Liver (tissue), 3 donors: Measurements from ENCODE around the gene MAP3K4.
"Not testable (repeated sequence)": the region's sequence is repeated elsewhere in the genome, so short reads cannot be mapped to it uniquely, and the experiment has no call there.

ENCODE experiments used
- ATF3 ChIP-seq: IDR thresholded peaks from 2 replicates; pipeline ENCODE4 v1.6.1; 2016; ENCODE audit warnings: antibody characterized with exemption
- CTCF ChIP-seq: fragments of 150-350 bp; IDR thresholded peaks from 2 replicates; pipeline ENCODE4 v1.5.1; 2017; ENCODE audit warnings: improper control_type of control experiment, low read depth, low read length; ENCODE audit not compliant: missing input control
- EGR1 ChIP-seq, 2 donors: IDR thresholded peaks; 2 replicates each; pipeline ENCODE4 v1.6.1; 2016 to 2018; ENCODE audit warnings: antibody characterized with exemption in 2 of 2, low read depth in 2 of 2
- HNF4G ChIP-seq: IDR thresholded peaks from 2 replicates; pipeline ENCODE4 v1.6.1; 2016; ENCODE audit warnings: antibody characterized with exemption
- MAX ChIP-seq: IDR thresholded peaks from 2 replicates; pipeline ENCODE4 v1.6.1; 2016; ENCODE audit warnings: antibody characterized with exemption
- RAD21 ChIP-seq, 2 donors: IDR thresholded peaks; 2 replicates each; pipeline ENCODE4 v1.6.1; 2016; ENCODE audit warnings: antibody characterized with exemption in 2 of 2, mild to moderate bottlenecking in 2 of 2
- TAF1 ChIP-seq: conservative IDR thresholded peaks from 2 replicates; pipeline ENCODE4 v1.6.1; 2016; ENCODE audit warnings: antibody characterized with exemption, mild to moderate bottlenecking
- donor health status: healthy.
- donor health status: healthy.

GRCh38 chr6:161123319-161123718 is 131.8 kb downstream of the MAP3K4 start:
- not testable (repeated sequence) for TF ChIP-seq CTCF; HNF4G; ATF3; MAX; TAF1; RAD21 (IDR thresholded peaks at IDR 0.05); EGR1 (IDR thresholded peaks at IDR 0.05; ENCODE audit: low read depth in 2 of 2)
